HFFc6 (cell line): ENCODE data around the gene NR3C2. TPM values are rescaled to one million over a fixed set of nuclear protein-coding genes. Genes with fewer than 3 reads are reported as not detected.

Experiments
- DNase-seq: peaks from one replicate; pipeline ENCODE4 v3.0.0-alpha.2; 2018
- H3K27ac Mint-ChIP-seq: 2 replicates; pipeline ENCODE4 v1.8.0; 2020; ENCODE audit warnings: mild to moderate bottlenecking, mixed read lengths
- H3K27me3 Mint-ChIP-seq: 2 replicates; pipeline ENCODE4 v1.8.0; 2021; ENCODE audit warnings: mild to moderate bottlenecking, moderate library complexity, mixed read lengths; ENCODE audit not compliant: insufficient read depth
- H3K36me3 Mint-ChIP-seq: 2 replicates; pipeline ENCODE4 v1.8.0; 2021; ENCODE audit warnings: low read depth, mixed read lengths
- H3K4me1 Mint-ChIP-seq: 2 replicates; pipeline ENCODE4 v1.8.0; 2020; ENCODE audit warnings: low read depth, mixed read lengths
- H3K4me3 Mint-ChIP-seq: 2 replicates; pipeline ENCODE4 v1.8.0; 2020; ENCODE audit warnings: mild to moderate bottlenecking, moderate library complexity, mixed read lengths
- H3K9me3 Mint-ChIP-seq: 2 replicates; pipeline ENCODE4 v1.8.0; 2020; ENCODE audit warnings: mild to moderate bottlenecking, mixed read lengths
- total RNA-seq, 6 experiments: library from RNA; stranded (reverse); fragmentation: NEBNext Ultra II Directional; extraction: Animal tissue kit (Norgen Biotek cat#: 25700); gene quantifications; 2 replicates in 1 of 6; 3 replicates in 5 of 6; pipeline ENCODE4 v1.2.3, GENCODE V29; 2021
- TF ChIP-seq, protein P1 (sequence below): fragments of 200-600 bp; sonication (generic); IDR thresholded peaks from 2 replicates; pipeline ENCODE4 v1.5.0; 2021; ENCODE audit warnings: antibody characterized with exemption, mild to moderate bottlenecking

The NR3C2 gene
- total RNA-seq, 6 experiments from 2014 or later = 0.07 to 0.26 (median 0.11) TPM

DNA sequence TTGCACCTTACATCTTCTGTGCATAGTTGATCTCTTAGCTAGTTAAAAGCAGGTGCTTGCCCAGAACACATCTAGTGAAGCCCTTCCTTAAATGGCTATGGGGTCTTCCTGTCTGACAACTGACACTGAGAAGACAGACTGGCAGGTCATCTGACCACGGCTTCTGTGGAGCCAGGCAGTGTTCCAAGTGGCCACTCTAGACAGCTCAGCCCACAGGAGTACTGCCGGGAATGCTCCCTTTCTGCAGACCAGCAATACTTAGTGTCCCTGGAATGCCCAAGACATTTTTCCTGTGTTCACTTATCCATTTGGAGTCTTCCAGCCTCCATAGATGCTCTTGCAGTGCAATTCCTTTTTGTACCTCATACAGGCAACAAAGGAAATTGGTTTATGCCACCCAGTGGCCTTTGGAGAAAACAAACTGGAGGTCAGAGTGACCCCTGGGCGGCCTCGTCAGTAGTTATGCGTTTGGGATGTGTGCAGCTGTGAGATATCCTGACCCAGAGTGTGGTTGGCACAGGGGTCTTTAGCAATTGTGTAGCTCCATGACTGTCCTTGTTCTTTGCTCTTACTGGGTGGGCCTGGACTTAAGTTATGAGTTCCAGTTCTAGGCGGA is 374.8 kb downstream of the NR3C2 start:
- no peak overlapping the region for H3K27ac Mint-ChIP-seq
- peaks cover 2% of the 10 kb centered on the region; the same call in 1 of the 2 replicates for H3K27me3 Mint-ChIP-seq
- TF ChIP-seq, protein P1, sequence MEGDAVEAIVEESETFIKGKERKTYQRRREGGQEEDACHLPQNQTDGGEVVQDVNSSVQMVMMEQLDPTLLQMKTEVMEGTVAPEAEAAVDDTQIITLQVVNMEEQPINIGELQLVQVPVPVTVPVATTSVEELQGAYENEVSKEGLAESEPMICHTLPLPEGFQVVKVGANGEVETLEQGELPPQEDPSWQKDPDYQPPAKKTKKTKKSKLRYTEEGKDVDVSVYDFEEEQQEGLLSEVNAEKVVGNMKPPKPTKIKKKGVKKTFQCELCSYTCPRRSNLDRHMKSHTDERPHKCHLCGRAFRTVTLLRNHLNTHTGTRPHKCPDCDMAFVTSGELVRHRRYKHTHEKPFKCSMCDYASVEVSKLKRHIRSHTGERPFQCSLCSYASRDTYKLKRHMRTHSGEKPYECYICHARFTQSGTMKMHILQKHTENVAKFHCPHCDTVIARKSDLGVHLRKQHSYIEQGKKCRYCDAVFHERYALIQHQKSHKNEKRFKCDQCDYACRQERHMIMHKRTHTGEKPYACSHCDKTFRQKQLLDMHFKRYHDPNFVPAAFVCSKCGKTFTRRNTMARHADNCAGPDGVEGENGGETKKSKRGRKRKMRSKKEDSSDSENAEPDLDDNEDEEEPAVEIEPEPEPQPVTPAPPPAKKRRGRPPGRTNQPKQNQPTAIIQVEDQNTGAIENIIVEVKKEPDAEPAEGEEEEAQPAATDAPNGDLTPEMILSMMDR = no peak
- H3K4me3 Mint-ChIP-seq = no peak overlapping the region
- peaks cover 20% of the 10 kb centered on the region for H3K4me1 Mint-ChIP-seq
- H3K36me3 Mint-ChIP-seq = peaks cover 17% of the 10 kb centered on the region
- peak; percentile 1 for DNase-seq
- H3K9me3 Mint-ChIP-seq = no peaks in the 10 kb centered on the region

GRCh38 chr4:148065075-148065474 is 377.1 kb downstream of the NR3C2 start:
- Mint-ChIP-seq H3K27ac (peak overlapping the region; percentile 76), H3K4me3 (no peak overlapping the region), H3K9me3 (no peaks in the 10 kb centered on the region), H3K27me3 (peaks cover 2% of the 10 kb centered on the region; the same call in 1 of the 2 replicates), H3K36me3 (peaks cover 17% of the 10 kb centered on the region), H3K4me1 (peaks cover 20% of the 10 kb centered on the region)
- DNase-seq = peak; percentile 60
- TF ChIP-seq, protein P1 = no peak

GRCh38 chr4:148064451-148064850 is 377.8 kb downstream of the NR3C2 start:
- TF ChIP-seq, protein P1 = no peak
- Mint-ChIP-seq H3K36me3 (peaks cover 17% of the 10 kb centered on the region), H3K27me3 (peaks cover 2% of the 10 kb centered on the region; the same call in 1 of the 2 replicates), H3K4me1 (peaks cover 20% of the 10 kb centered on the region), H3K9me3 (no peaks in the 10 kb centered on the region), H3K4me3 (no peak overlapping the region), H3K27ac (peak overlapping the region; percentile 49; the same call in 1 of the 2 replicates)
- DNase-seq = no peak

DNA sequence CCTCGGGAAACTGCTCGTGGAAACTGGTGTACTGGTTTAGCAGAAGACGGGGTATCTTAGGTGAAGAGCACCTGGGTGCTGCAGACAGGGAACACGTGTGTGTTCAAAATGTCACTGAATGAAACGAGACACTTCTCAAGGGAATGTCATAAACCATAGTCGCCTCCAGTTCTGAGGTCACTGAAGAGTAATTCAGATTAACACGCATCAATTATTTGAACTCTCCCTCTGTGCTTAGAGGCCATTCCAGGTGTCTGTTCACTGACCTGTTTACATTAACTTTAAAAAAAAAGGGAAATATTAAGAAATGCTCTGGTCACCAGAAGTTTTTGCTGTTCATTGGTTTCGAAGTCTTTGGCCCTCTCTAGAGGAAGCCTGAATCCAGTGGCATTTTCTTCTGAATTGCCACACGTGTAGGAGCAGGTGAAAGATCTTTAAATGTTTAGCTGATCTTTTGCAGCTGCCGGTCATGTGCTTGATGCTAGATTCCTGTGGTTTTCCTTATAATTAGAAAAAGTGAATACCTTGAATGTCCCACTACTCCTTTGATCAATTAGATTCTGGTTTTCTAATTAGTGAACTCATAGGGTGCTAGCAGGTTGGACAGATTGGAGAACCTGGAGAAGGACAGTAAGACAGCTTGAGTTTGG is 379.8 kb downstream of the NR3C2 start:
- Mint-ChIP-seq H3K27ac (no peak overlapping the region), H3K9me3 (no peaks in the 10 kb centered on the region), H3K4me3 (no peak overlapping the region), H3K4me1 (peaks cover 17% of the 10 kb centered on the region), H3K36me3 (peaks cover 17% of the 10 kb centered on the region), H3K27me3 (peaks cover 2% of the 10 kb centered on the region; the same call in 1 of the 2 replicates)
- TF ChIP-seq, protein P1 = no peak
- DNase-seq = no peak

DNA sequence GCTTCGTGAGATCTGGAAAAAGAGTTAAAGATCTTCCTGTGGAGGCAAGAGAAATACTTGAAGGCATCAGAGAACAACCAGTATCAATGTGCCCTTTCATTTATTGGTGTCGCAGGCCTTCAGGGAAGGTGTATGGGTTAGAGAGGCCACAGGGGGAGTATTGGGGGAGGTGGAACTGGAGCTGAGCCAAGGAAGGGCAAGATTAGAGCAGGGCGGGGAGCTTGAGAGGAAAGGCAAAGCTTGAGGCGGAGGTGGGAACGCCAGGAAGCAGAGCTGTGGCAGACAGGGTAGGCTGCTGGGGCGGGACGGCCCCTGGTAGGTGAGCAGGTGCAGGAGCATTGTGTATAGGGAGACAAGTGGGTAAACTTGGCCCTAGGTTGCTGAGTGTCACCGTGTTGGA is 380.4 kb downstream of the NR3C2 start:
- no peak overlapping the region for H3K4me3 Mint-ChIP-seq

More for the DNA sequence above, 380.4 kb downstream of the NR3C2 start:
- Mint-ChIP-seq H3K27ac (no peak overlapping the region), H3K36me3 (peaks cover 17% of the 10 kb centered on the region), H3K9me3 (no peaks in the 10 kb centered on the region), H3K4me1 (peaks cover 21% of the 10 kb centered on the region), H3K27me3 (peaks cover 2% of the 10 kb centered on the region; the same call in 1 of the 2 replicates)
- TF ChIP-seq, protein P1 = no peak
- no peak for DNase-seq
